ENCODE data around the gene KHDC3L. TPM values are rescaled to one million over a fixed set of nuclear protein-coding genes. Genes with fewer than 3 reads are reported as not detected.
A peak's percentile ranks its signal among the peaks of the same experiment; 100 is the strongest.

Gene KHDC3L
- total and polyA plus RNA-seq, 2 of the 8 experiments (the other 6 are each of a cell fraction or from before 2014, with no cell fraction given), result 0.11 TPM; not detected in 1

GRCh38 chr6:73348550-73349204 is 13.8 kb upstream of the KHDC3L start:
- Histone ChIP-seq H4K20me1 (replicated peaks in 1 of 2; ENCODE audit: control insufficient read depth in 1 of 2, insufficient read depth in 2 of 2, low read length in 2 of 2) (no peaks in the 10 kb centered on the region), H3K9ac (replicated peaks in 1 of 4; ENCODE audit: extremely low read depth in 1 of 4, low read depth in 3 of 4, low read length in 3 of 4) (no peak overlapping the region; a peak in 1 of 7 replicates), H3K27ac (ENCODE audit: low read depth, low read length) (peak overlapping the region; percentile 65; the same call in 1 of the 2 replicates), H4K8ac (ENCODE audit: extremely low read depth, insufficient read depth, low read length) (peak overlapping the region; percentile 28; the same call in 1 of the 2 replicates), H3K4ac (replicated peaks; ENCODE audit: insufficient read length, low read depth, low read length) (peak overlapping the region; percentile 100), H3K79me2 (ENCODE audit: control insufficient read depth in 1 of 2, insufficient read depth in 2 of 2, low read length in 2 of 2) (no peaks in the 10 kb centered on the region), H2AK5ac (ENCODE audit: low read depth, low read length) (peak overlapping the region; percentile 85; the same call in 1 of the 2 replicates), H3K4me2 (ENCODE audit: insufficient read depth in 1 of 2, low read depth in 2 of 2, low read length in 2 of 2) (peak overlapping the region; percentile 44 to 47; a peak in 2 of 4 replicates), H2BK5ac (ENCODE audit: low read depth, low read length) (peak overlapping the region; percentile 99; the same call in 1 of the 2 replicates), H3K27me3 (replicated peaks in 1 of 4; ENCODE audit: control insufficient read depth in 3 of 4, extremely low read depth in 1 of 4, insufficient read depth in 3 of 4, low read length in 3 of 4) (no peaks in the 10 kb centered on the region; a peak in 1 of 7 replicates), H4K5ac (ENCODE audit: insufficient read length, low read depth, low read length) (peak overlapping the region; percentile 70), H3K23ac (ENCODE audit: insufficient read length) (no peak overlapping the region), H2BK20ac (ENCODE audit: low read length) (peak overlapping the region; percentile 99), H4K91ac (replicated peaks; ENCODE audit: insufficient read length, low read length) (peak overlapping the region; percentile 100), H3K18ac (ENCODE audit: extremely low read depth, low read length) (peak overlapping the region; percentile 99), H3K4me1 (replicated peaks in 1 of 4; ENCODE audit: control insufficient read depth in 3 of 4, insufficient read depth in 4 of 4, low read length in 3 of 4) (peaks cover 8 to 22% (median 15%) of the 10 kb centered on the region in 4 experiments), H2BK12ac (ENCODE audit: low read depth, low read length) (peak overlapping the region; percentile 100), H3K56ac (replicated peaks; ENCODE audit: insufficient read length, low read depth, low read length) (peak overlapping the region; percentile 95), H2BK15ac (ENCODE audit: low read length) (no peak overlapping the region), H3K9me3 (ENCODE audit: insufficient read depth in 2 of 2, low read depth in 1 of 2, low read length in 1 of 2) (peaks cover 0 to 3% of the 10 kb centered on the region in 2 experiments; a peak in 1 of 4 replicates), H2BK120ac (replicated peaks; ENCODE audit: low read depth, low read length) (peak overlapping the region; percentile 99), H3K36me3 (ENCODE audit: control insufficient read depth in 2 of 4, insufficient read depth in 4 of 4, low read length in 3 of 4) (no peaks in the 10 kb centered on the region), H3K14ac (ENCODE audit: insufficient read length) (no peak overlapping the region), H2AFZ (ENCODE audit: low read length) (no peak overlapping the region), H3K23me2 (ENCODE audit: low read depth, low read length) (no peaks in the 10 kb centered on the region), H3K79me1 (ENCODE audit: low read depth, low read length) (no peaks in the 10 kb centered on the region), H3K4me3 (ENCODE audit: extremely low read depth in 1 of 4, insufficient read depth in 2 of 4, low read depth in 3 of 4, low read length in 4 of 4) (no peak overlapping the region)
- ChIA-PET POLR2A (ENCODE audit: partially characterized antibody) (interaction anchor here (0.6 to 2.9 kb wide), 11 partner anchors 9 to 1805 kb away, joined by 3 to 15 read pairs (median 4); partner anchors contain the start of gene SLC17A5), CTCF (ENCODE audit: partially characterized antibody) (interaction anchor here (1.0 kb wide), 4 partner anchors 20 to 40 kb away, joined by 3 read pairs; no protein-coding TSS in a partner anchor)
- DNase-seq (ENCODE audit: low read depth in 1 of 2, low spot score in 2 of 2) (peak in 1 of 2 experiments; percentile 61), FAIRE-seq (no peak)
- 62% methylated on average over 33 of the region's 33 CpGs; no CpG with 5 or more reads in 1 of the 2 experiments for WGBS, 2 experiments (ENCODE audit: extremely low coverage in 1 of 2, insufficient coverage in 1 of 2, insufficient read length in 1 of 2, insufficient replicate concordance in 2 of 2, low coverage in 1 of 2, low lambda C conversion rate in 2 of 2, missing lambda C conversion rate in 1 of 2)
- no peak for TF ChIP-seq CHD1 (IDR thresholded peaks at IDR 0.05; ENCODE audit: low read depth, low read length)
- TF ChIP-seq RAD21 (IDR thresholded peaks at IDR 0.05 in 1 of 2, conservative IDR thresholded peaks at IDR 0.05 in 1 of 2; ENCODE audit: low read depth in 2 of 2, low read length in 2 of 2), result no peak
- 0 out of 2 replicates have a peak, but pooled peaks have one; percentile 48 for TF ChIP-seq KDM1A (IDR thresholded peaks at IDR 0.05; ENCODE audit: borderline replicate concordance, low read length)
- no peak for TF ChIP-seq CREB1 (IDR thresholded peaks at IDR 0.05)
- TF ChIP-seq E2F6 (IDR thresholded peaks at IDR 0.05), result peak; percentile 58; the same call in 1 of the 2 replicates

Data from H1 (cell line).